Ovary (tissue), 9 donors: Measurements from ENCODE around the gene MYO1A. TPM values are rescaled to one million over a fixed set of nuclear protein-coding genes. Genes with fewer than 3 reads are reported as not detected.

Experiments
- DNase-seq, 5 donors: peaks; one replicate each; pipeline ENCODE4 v3.0.0-alpha.2; 2019 to 2020
- H3K27ac ChIP-seq, 2 donors: fragments of 200-600 bp; one replicate each; pipeline versions ENCODE4 v1.5.1 to v1.8.0; 2019 to 2022
- H3K27me3 ChIP-seq: fragments of 200-600 bp; one replicate; pipeline ENCODE4 v1.8.0; 2022
- H3K36me3 ChIP-seq: fragments of 200-600 bp; sonication (generic); one replicate; pipeline ENCODE4 v1.5.1; 2019
- H3K4me1 ChIP-seq: one replicate; pipeline ENCODE4 v1.8.1; 2013; ENCODE audit warnings: mild to moderate bottlenecking, moderate library complexity; ENCODE audit not compliant: insufficient read depth
- H3K4me3 ChIP-seq: fragments of 200-600 bp; sonication (generic); one replicate; pipeline ENCODE4 v1.5.1; 2017
- H3K9me3 ChIP-seq, 2 donors: fragments of 200-600 bp in 1 of 2; sonication (generic) in 1 of 2; one replicate each; pipeline versions ENCODE4 v1.5.1 to v1.8.1; 2013 to 2019; ENCODE audit warnings: mild to moderate bottlenecking in 1 of 2, moderate library complexity in 1 of 2
- EP300 ChIP-seq: sonication (generic); formaldehyde crosslinking; IDR thresholded peaks from one replicate; pipeline ENCODE4 v1.6.1; 2017; ENCODE audit warnings: antibody characterized with exemption
- POLR2A ChIP-seq: fragments of 450-650 bp; IDR thresholded peaks from one replicate; pipeline ENCODE4 v1.6.1; 2017; ENCODE audit warnings: antibody characterized with exemption, mild to moderate bottlenecking, moderate library complexity
- WGBS, 3 donors: extraction: QIAGEN DNeasy Blood & Tissue Kit in 1 of 3; methylation state at CpG; one replicate each; pipeline versions ENCODE4 v1.1.5 to v1.1.7; 2013 to 2017; 5-methylcytosine and 5-hydroxymethylcytosine counted together
- intact Hi-C, 4 donors: fragments of 100-400 bp; cut with DNase I; formaldehyde crosslinking; loops; one replicate each; pipeline versions ENCODE4 v1.11.0 to v1.15.1; 2022 to 2023
- polyA plus RNA-seq, 2 donors: library from polyadenylated mRNA; stranded (reverse); fragments of 200-250 nt in 1 of 2; fragments of 350-450 nt in 1 of 2; fragmentation: Illumina TruSeq in 1 of 2; extraction: RNeasy Lipid Tissue Mini Kit (QIAGEN cat#74804) in 1 of 2; gene quantifications; one replicate each; pipeline ENCODE4 v1.2.3, GENCODE V29; 2013 to 2014
- total RNA-seq, 7 donors: library from RNA; depleted of rRNA in 2 of 7; stranded (reverse); fragments of >200 nt in 2 of 7; fragmentation: NEBNext Ultra II Directional in 3 of 7; extraction: Animal tissue kit (Norgen Biotek cat#: 25700) in 3 of 7; gene quantifications; one replicate each; pipeline versions ENCODE4 v1.1.0 to v1.2.4, GENCODE V29; 2016 to 2023
- TF ChIP-seq, protein P1 (sequence below), 3 donors: fragments of 450-650 bp in 2 of 3; fragments of 200-600 bp in 1 of 3; IDR thresholded peaks; one replicate each; pipeline versions ENCODE4 v1.5.1 to v1.8.0; 2016 to 2022; ENCODE audit warnings: antibody characterized with exemption in 3 of 3, mild to moderate bottlenecking in 1 of 3
- donor health status: DM: no; HTN: no; CAD: no; lungs with moderate emphysema.
- donor health status: DM: no; HTN: no; CAD: no.
- donor health status: Bipolar disorder and iron deficiency.
- donor health status: DM: yes; HTN: yes; CAD: no.
- donor health status: DM: no; HTN: no; CAD: no.
- donor health status: DM: yes; HTN: yes; CAD: no.

MYO1A gene
- total and polyA plus RNA-seq, 9 donors: 0.08 to 2.6 (median 0.23) TPM; not detected in 2

DNA sequence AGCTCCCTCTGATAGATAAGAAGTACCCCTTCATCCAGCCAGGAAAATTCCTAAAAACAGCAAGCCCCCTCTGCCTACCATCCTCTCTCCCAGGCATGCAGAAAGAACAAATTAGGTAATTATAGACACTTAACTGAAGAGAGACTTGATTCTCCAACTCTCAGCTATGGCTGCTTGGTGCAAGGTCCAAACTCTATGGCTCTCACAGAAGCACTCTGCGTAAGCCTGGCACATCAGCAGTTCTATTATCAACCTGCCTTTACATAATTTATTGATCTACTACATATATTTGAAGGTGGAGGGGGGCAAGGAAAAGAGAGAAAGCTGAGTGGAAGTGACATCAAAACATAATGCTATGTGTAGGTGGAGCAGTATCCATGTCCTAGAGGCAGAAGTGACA lies 1.1 kb upstream of the MYO1A start:
- Histone ChIP-seq H3K4me1 (no peaks in the 10 kb centered on the region), H3K36me3 (no peaks in the 10 kb centered on the region), H3K9me3 (no peaks in the 10 kb centered on the region), H3K27ac (no peak overlapping the region), H3K4me3 (no peak overlapping the region), H3K27me3 (no peaks in the 10 kb centered on the region)
- WGBS, 3 donors: 84 to 89% (median 88%) methylated on average over 1 of the region's 1 CpG
- intact Hi-C loops: no loop called here
- DNase-seq: no peak
- TF ChIP-seq POLR2A: no peak
- TF ChIP-seq EP300: no peak
- TF ChIP-seq, protein P1, sequence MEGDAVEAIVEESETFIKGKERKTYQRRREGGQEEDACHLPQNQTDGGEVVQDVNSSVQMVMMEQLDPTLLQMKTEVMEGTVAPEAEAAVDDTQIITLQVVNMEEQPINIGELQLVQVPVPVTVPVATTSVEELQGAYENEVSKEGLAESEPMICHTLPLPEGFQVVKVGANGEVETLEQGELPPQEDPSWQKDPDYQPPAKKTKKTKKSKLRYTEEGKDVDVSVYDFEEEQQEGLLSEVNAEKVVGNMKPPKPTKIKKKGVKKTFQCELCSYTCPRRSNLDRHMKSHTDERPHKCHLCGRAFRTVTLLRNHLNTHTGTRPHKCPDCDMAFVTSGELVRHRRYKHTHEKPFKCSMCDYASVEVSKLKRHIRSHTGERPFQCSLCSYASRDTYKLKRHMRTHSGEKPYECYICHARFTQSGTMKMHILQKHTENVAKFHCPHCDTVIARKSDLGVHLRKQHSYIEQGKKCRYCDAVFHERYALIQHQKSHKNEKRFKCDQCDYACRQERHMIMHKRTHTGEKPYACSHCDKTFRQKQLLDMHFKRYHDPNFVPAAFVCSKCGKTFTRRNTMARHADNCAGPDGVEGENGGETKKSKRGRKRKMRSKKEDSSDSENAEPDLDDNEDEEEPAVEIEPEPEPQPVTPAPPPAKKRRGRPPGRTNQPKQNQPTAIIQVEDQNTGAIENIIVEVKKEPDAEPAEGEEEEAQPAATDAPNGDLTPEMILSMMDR (IDR thresholded peaks at IDR 0.05): no peak

DNA sequence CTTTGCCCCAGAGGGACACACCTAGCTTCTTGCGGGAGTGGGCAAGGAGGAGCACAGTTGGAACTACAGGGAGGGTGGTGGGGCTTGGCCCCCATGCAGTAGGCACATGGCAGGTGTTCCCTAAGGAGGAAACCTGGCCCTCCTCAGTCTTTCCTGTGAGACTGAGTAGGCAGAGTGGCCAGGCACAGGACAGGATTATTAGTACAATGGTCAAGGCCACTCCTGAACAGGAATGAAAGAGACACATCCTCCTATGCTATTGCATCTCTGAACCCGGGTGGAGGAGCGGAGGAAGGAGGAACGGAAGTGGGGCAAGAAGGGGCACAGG lies 846 bp downstream of the MYO1A start:
- Histone ChIP-seq H3K4me1 (no peaks in the 10 kb centered on the region), H3K27me3 (no peaks in the 10 kb centered on the region), H3K4me3 (no peak overlapping the region), H3K27ac (no peak overlapping the region), H3K9me3 (no peaks in the 10 kb centered on the region), H3K36me3 (no peaks in the 10 kb centered on the region)
- TF ChIP-seq, protein P1 (IDR thresholded peaks at IDR 0.05): no peak
- TF ChIP-seq POLR2A (no peak), EP300 (no peak)
- WGBS, 3 donors: 73 to 80% (median 77%) methylated on average over 4 of the region's 4 CpGs
- intact Hi-C loops: no loop called here
- DNase-seq: no peak

DNA sequence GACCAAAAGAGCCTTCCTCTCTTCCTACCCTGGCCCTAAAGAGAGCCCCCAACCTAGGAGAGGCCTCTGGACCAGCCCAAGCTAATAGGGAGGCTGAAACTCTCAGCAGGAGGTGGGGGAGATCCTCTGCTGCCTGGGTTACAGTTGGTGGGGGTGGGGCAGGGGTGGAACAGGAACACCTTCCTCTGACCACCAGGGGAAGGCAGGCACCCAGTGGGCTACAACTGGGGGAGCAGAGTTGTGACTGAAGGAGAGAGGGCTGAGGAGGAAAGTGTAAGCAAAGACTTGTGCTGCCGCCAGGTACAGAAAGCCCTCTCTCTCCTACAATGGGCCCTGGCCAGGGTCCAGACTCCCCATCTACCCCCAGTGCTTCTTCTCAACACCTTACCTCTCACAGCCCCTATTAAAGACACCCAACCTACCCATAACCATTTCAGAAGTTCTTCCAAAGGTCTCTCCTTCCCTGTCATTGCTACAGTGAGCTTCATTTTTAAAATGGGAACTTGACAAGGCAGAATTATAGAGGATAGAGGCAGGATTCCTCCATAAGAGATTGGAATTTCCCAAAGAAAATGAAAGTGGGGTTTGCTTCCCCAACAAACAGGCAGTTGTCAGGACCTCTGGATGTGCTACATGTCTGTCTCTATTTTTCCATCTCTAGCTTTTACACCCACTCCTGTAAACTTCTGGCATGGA lies 1.4 kb downstream of the MYO1A start:
- intact Hi-C loops: no loop called here
- TF ChIP-seq EP300 (no peak), POLR2A (no peak)
- TF ChIP-seq, protein P1 (IDR thresholded peaks at IDR 0.05): no peak
- Histone ChIP-seq H3K9me3 (no peaks in the 10 kb centered on the region), H3K27ac (no peak overlapping the region), H3K36me3 (no peaks in the 10 kb centered on the region), H3K4me3 (no peak overlapping the region), H3K27me3 (no peaks in the 10 kb centered on the region), H3K4me1 (no peaks in the 10 kb centered on the region)
- DNase-seq: no peak
- WGBS, 3 donors: 78 to 85% (median 79%) methylated on average over 1 of the region's 1 CpG

DNA sequence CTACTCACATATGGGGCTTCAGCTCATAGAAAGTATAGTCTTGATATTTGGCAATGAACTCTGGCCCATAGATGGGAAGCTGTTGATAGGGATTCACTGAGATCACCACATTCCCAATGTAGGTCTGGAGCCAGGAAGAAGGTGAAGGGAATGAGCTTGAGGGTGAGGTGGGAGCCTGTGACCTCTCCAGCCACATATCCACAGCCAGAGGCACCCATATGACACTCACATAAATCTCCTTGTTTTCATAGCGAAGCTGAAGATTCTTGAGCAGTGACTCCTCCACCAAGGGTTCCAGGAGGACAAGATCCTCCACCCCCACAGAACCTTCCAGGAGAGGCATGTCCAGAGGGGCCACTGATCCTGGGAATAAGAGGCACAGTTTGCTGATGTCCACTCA lies 1.9 kb downstream of the MYO1A start:
- TF ChIP-seq, protein P1 (IDR thresholded peaks at IDR 0.05): no peak
- TF ChIP-seq EP300: no peak
- TF ChIP-seq POLR2A: no peak
- H3K27me3 ChIP-seq: no peaks in the 10 kb centered on the region
- 9 to 33% (median 31%) methylated on average over 1 of the region's 1 CpG for WGBS, 3 donors
- no peaks in the 10 kb centered on the region for H3K36me3 ChIP-seq
- H3K27ac ChIP-seq: no peak overlapping the region
- intact Hi-C loops: no loop called here
- no peak overlapping the region for H3K4me3 ChIP-seq
- no peaks in the 10 kb centered on the region for H3K4me1 ChIP-seq
- H3K9me3 ChIP-seq: no peaks in the 10 kb centered on the region
- DNase-seq: no peak
